Lower lobe of right lung (tissue), 2 donors: Measurements from ENCODE around the gene UGT1A1. TPM values are rescaled to one million over a fixed set of nuclear protein-coding genes. Genes with fewer than 3 reads are reported as not detected.
A peak's percentile ranks its signal among the peaks of the same experiment; 100 is the strongest.

Experiments used
- ATAC-seq, 2 donors: fragments of 200-7000 bp; cut with Tn5 transposase; one replicate each; pipeline ENCODE4 v1.9.1; 2020 to 2022; ENCODE audit warnings: mild to moderate bottlenecking in 2 of 2, moderate library complexity in 2 of 2
- DNase-seq: peaks from one replicate; pipeline ENCODE4 v3.0.0-alpha.2; 2020
- H3K27ac ChIP-seq: fragments of 200-600 bp; one replicate; pipeline ENCODE4 v1.8.0; 2022
- H3K27me3 ChIP-seq: fragments of 200-600 bp; one replicate; pipeline ENCODE4 v1.8.0; 2022; ENCODE audit warnings: low read depth
- H3K36me3 ChIP-seq: fragments of 200-600 bp; one replicate; pipeline ENCODE4 v1.8.0; 2022; ENCODE audit warnings: mild to moderate bottlenecking
- H3K4me1 ChIP-seq: fragments of 200-600 bp; one replicate; pipeline ENCODE4 v1.8.0; 2022
- H3K4me3 ChIP-seq: fragments of 200-600 bp; one replicate; pipeline ENCODE4 v1.8.0; 2022; ENCODE audit warnings: mild to moderate bottlenecking
- H3K9me3 ChIP-seq: fragments of 200-600 bp; one replicate; pipeline ENCODE4 v1.8.0; 2022
- CTCF ChIP-seq: fragments of 200-600 bp; IDR thresholded peaks from one replicate; pipeline ENCODE4 v1.8.0; 2022; ENCODE audit warnings: antibody characterized with exemption, mild to moderate bottlenecking
- intact Hi-C: fragments of 100-400 bp; cut with DNase I; formaldehyde crosslinking; loops from one replicate; pipeline ENCODE4 v1.11.0; 2022
- total RNA-seq: library from RNA; stranded (reverse); fragmentation: NEBNext Ultra II Directional; extraction: Animal tissue kit (Norgen Biotek cat#: 25700); gene quantifications from one replicate; pipeline ENCODE4 v1.2.1, GENCODE V29; 2021
- donor health status: DM: no; HTN: yes; CAD: no; lungs with severe emphysema.

UGT1A1 gene
- total RNA-seq, 1 donor from 2014 or later: 0.24 TPM

- no peak overlapping the region for H3K4me3 ChIP-seq
- no peaks in the 10 kb centered on the region for H3K9me3 ChIP-seq
- ATAC-seq (no peak), DNase-seq (no peak)
- H3K36me3 ChIP-seq: no peaks in the 10 kb centered on the region
- H3K27ac ChIP-seq: no peak overlapping the region
- no peaks in the 10 kb centered on the region for H3K4me1 ChIP-seq
- intact Hi-C loops: no loop called here
- peaks cover 4% of the 10 kb centered on the region for H3K27me3 ChIP-seq
- TF ChIP-seq CTCF: no peak
Measured at GRCh38 chr2:233816771-233817170, 56.7 kb downstream of the UGT1A1 start.

DNA sequence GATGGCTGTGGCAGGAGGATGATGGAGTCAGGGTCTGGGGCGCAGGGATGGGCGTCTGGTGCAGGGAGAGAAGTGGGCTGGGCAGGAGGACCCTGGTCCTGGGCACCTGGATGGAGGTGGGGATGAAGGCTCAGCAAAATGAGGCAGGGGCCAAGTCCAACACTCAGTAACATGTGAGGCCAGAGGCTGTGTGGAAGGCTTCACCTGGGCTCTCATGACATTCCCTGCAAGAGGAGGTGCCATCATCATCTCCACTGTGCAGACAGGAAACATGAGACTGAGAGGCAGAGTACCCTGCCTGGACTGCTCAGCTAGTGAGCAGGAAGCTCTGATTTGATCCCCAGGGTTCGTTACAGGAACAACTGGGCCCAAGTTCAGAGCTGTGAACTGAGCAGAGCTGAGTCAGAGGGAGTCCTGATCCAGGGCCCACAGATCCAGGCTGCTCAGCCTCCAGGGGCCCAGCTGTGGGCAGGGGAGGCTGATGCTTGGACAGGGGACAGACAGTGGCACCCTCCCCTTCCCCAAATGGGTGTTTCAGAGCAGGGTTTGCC, 57.4 kb downstream of the UGT1A1 start:
- no peak for TF ChIP-seq CTCF
- intact Hi-C loops: no loop called here
- H3K27ac ChIP-seq: no peak overlapping the region
- ATAC-seq (peak in 1 of 2 donors; percentile 7), DNase-seq (no peak)
- no peaks in the 10 kb centered on the region for H3K9me3 ChIP-seq
- no peaks in the 10 kb centered on the region for H3K36me3 ChIP-seq
- peaks cover 4% of the 10 kb centered on the region for H3K27me3 ChIP-seq
- H3K4me1 ChIP-seq: no peaks in the 10 kb centered on the region
- no peak overlapping the region for H3K4me3 ChIP-seq

DNA sequence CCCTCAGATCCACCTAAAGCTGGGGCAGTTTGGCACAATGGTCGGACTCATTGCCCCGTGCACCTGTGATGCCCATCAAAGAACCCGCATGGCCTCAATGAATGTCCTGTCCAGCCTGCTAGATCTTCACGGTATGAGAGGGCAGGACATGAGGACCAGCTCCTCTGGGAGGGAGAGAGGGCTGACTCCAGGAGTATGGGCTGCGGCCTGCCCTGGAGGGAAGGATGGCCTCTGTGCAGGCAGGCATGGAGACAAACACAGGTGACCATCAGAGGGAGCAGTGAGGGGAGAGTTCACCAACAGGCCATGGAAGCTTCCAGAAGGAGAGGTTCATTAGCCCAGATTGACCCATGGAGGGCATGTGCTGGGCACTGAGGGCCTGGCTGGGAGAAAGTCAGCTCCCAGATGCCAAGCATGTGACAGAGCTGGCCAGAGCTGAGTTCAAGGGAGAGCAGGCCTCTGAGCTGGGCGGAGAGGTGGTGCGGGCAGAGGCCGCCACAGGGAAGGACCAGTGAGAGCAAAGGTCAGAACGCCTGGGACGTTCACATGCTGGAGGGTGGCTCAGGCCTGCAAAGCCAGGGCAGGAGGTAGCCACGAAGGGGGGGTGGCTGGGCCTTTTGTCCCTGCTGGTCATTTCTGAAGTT, 58.0 kb downstream of the UGT1A1 start:
- H3K27me3 ChIP-seq: peaks cover 4% of the 10 kb centered on the region
- ATAC-seq (no peak), DNase-seq (no peak)
- H3K9me3 ChIP-seq: no peaks in the 10 kb centered on the region
- H3K36me3 ChIP-seq: no peaks in the 10 kb centered on the region
- H3K27ac ChIP-seq: no peak overlapping the region
- no peak overlapping the region for H3K4me3 ChIP-seq
- intact Hi-C loops: no loop called here
- TF ChIP-seq CTCF: no peak
- no peaks in the 10 kb centered on the region for H3K4me1 ChIP-seq

GRCh38 chr2:233818639-233819621, 58.9 kb downstream of the UGT1A1 start:
- Histone ChIP-seq H3K4me3 (no peak overlapping the region), H3K27ac (no peak overlapping the region), H3K27me3 (peaks cover 4% of the 10 kb centered on the region), H3K36me3 (no peaks in the 10 kb centered on the region), H3K9me3 (no peaks in the 10 kb centered on the region), H3K4me1 (no peaks in the 10 kb centered on the region)
- ATAC-seq (no peak), DNase-seq (peak; percentile 22)
- intact Hi-C loops: no loop called here
- no peak for TF ChIP-seq CTCF

DNA sequence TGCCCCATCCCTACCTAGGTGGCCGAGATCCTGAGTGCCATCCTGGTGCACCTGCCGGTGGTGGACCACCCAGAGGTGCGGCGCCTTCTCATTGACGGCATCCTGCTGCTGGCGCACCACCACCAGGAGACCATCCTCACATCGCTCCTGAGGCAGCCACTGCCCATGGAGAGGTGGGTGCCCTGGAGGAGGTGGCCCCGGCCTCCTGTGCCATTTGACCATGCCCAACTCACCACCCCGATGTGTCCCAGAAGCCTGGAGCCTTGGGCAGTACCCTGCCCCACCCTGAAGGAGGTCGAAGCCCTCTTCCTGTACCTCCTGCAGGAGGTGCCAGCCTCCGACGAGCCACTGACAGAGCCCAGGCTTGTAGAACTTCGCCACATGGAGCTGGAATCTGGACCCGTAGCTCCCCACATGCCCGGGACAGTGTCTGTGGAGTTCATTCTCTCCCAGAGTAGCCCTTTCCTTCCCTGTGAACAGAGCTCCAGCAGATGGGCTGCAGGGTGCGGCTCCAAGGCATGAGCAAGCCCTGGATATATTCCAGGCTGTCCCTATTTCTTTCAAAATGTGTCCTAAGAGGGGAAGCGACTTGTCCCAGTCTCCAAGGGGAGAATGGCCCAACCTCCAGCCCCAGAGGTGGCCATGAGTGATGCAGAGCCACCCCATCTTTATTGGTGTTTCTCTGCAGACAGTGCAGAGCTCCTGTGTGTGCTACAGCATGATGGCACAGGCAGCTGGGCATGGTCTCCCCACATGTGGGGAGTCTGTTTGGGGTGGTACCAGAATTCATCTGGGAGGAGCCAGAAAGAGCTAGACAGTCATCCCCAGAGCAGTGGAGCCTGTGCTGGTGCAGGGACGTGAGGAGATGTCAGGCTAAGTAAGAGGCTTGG, 60.1 kb downstream of the UGT1A1 start:
- ATAC-seq: peak in 1 of 2 donors; percentile 6
- no peaks in the 10 kb centered on the region for H3K4me1 ChIP-seq
- H3K27ac ChIP-seq: no peak overlapping the region
- H3K4me3 ChIP-seq: no peak overlapping the region
- DNase-seq: no peak
- no peak for TF ChIP-seq CTCF
- no peaks in the 10 kb centered on the region for H3K36me3 ChIP-seq
- peaks cover 4% of the 10 kb centered on the region for H3K27me3 ChIP-seq
- intact Hi-C loops: no loop called here
- no peaks in the 10 kb centered on the region for H3K9me3 ChIP-seq
